Mesenchymal stem cell (in vitro differentiated cells and primary cell): ENCODE results near the gene OR2AG2. TPM values are rescaled to one million over a fixed set of nuclear protein-coding genes. Genes with fewer than 3 reads are reported as not detected.

Experiments used
- DNase-seq: peaks from one replicate; pipeline ENCODE4 v3.0.0-alpha.2; 2013
- H2AFZ ChIP-seq: one replicate; pipeline ENCODE4 v1.6.1; 2013; ENCODE audit warnings: low read depth, mild to moderate bottlenecking, control low read depth, inconsistent platforms, low read length, moderate library complexity
- H2AK5ac ChIP-seq: 2 replicates; pipeline ENCODE4 v1.6.1; 2013; ENCODE audit warnings: low read length, moderate library complexity, mild to moderate bottlenecking, inconsistent platforms; ENCODE audit not compliant: severe bottlenecking
- H2BK120ac ChIP-seq: one replicate; pipeline ENCODE4 v1.6.1; 2013; ENCODE audit warnings: low read depth, mild to moderate bottlenecking, inconsistent platforms, low read length, moderate library complexity
- H2BK12ac ChIP-seq, 2 experiments: one replicate each; pipeline ENCODE4 v1.6.1; 2013; ENCODE audit warnings: inconsistent platforms in 2 of 2, low read length in 2 of 2, mild to moderate bottlenecking in 2 of 2, moderate library complexity in 2 of 2, control low read depth in 1 of 2
- H2BK15ac ChIP-seq: one replicate; pipeline ENCODE4 v1.6.1; 2013; ENCODE audit warnings: mild to moderate bottlenecking, low read depth, inconsistent platforms; ENCODE audit not compliant: poor library complexity, severe bottlenecking
- H2BK5ac ChIP-seq: 2 replicates; pipeline ENCODE4 v1.6.1; 2013; ENCODE audit warnings: low read depth, mild to moderate bottlenecking, low read length, control low read depth, inconsistent platforms; ENCODE audit not compliant: poor library complexity, severe bottlenecking
- H3K14ac ChIP-seq, 2 experiments: one replicate each; pipeline ENCODE4 v1.6.1; 2013; ENCODE audit warnings: inconsistent platforms in 2 of 2, low read length in 2 of 2, control low read depth in 1 of 2, mild to moderate bottlenecking in 1 of 2, moderate library complexity in 1 of 2
- H3K18ac ChIP-seq, 2 experiments: one replicate each; pipeline ENCODE4 v1.6.1; 2013; ENCODE audit warnings: inconsistent platforms in 2 of 2, low read length in 2 of 2, control low read depth in 1 of 2, low read depth in 1 of 2, mild to moderate bottlenecking in 1 of 2
- H3K23ac ChIP-seq, 2 experiments: one replicate each; pipeline ENCODE4 v1.6.1; 2013; ENCODE audit warnings: inconsistent platforms in 2 of 2, low read length in 2 of 2, mild to moderate bottlenecking in 2 of 2, moderate library complexity in 2 of 2, control low read depth in 1 of 2
- H3K27ac ChIP-seq: 2 replicates; pipeline ENCODE4 v1.5.1; 2013; ENCODE audit warnings: mild to moderate bottlenecking, moderate library complexity, low read length, control low read depth, inconsistent platforms; ENCODE audit not compliant: poor library complexity, severe bottlenecking
- H3K27me3 ChIP-seq, 2 experiments: 2 replicates each; pipeline versions ENCODE4 v1.6.1 to v1.7.0; 2013; ENCODE audit warnings: low read length in 2 of 2, mild to moderate bottlenecking in 2 of 2, moderate library complexity in 2 of 2, control low read depth in 1 of 2, inconsistent platforms in 1 of 2; ENCODE audit not compliant: control insufficient read depth in 1 of 2, insufficient read depth in 1 of 2
- H3K36me3 ChIP-seq, 2 experiments: 2 replicates each; pipeline versions ENCODE4 v1.6.1 to v1.7.0; 2013; ENCODE audit warnings: low read length in 2 of 2, control low read depth in 1 of 2, inconsistent platforms in 1 of 2, low read depth in 1 of 2, mild to moderate bottlenecking in 1 of 2; ENCODE audit not compliant: insufficient read depth in 2 of 2, control insufficient read depth in 1 of 2
- H3K4ac ChIP-seq, 2 experiments: one replicate each; pipeline ENCODE4 v1.6.1; 2013; ENCODE audit warnings: inconsistent platforms in 2 of 2, low read length in 2 of 2, mild to moderate bottlenecking in 2 of 2, moderate library complexity in 2 of 2, control low read depth in 1 of 2, low read depth in 1 of 2
- H3K4me1 ChIP-seq: 2 replicates; pipeline ENCODE4 v1.6.1; 2013; ENCODE audit warnings: low read depth, low read length, control low read depth; ENCODE audit not compliant: control insufficient read depth, insufficient read depth
- H3K4me2 ChIP-seq: 2 replicates; pipeline ENCODE4 v1.6.1; 2013; ENCODE audit warnings: low read length, mild to moderate bottlenecking, inconsistent platforms; ENCODE audit not compliant: poor library complexity, severe bottlenecking
- H3K4me3 ChIP-seq, 2 experiments: 2 replicates each; pipeline versions ENCODE4 v1.5.1 to v1.7.0; 2013; ENCODE audit warnings: low read length in 2 of 2, mild to moderate bottlenecking in 2 of 2, control low read depth in 1 of 2, low read depth in 1 of 2; ENCODE audit not compliant: insufficient read depth in 1 of 2
- H3K79me1 ChIP-seq: replicated peaks from 2 replicates; pipeline ENCODE4 v1.6.1; 2013; ENCODE audit warnings: mild to moderate bottlenecking, control low read depth, low read length, inconsistent platforms; ENCODE audit not compliant: poor library complexity, severe bottlenecking
- H3K9ac ChIP-seq: 2 replicates; pipeline ENCODE4 v1.7.0; 2013; ENCODE audit warnings: mild to moderate bottlenecking, low read length, moderate library complexity
- H3K9me3 ChIP-seq: 2 replicates; pipeline ENCODE4 v1.7.0; 2013; ENCODE audit warnings: mild to moderate bottlenecking, low read length; ENCODE audit not compliant: control insufficient read depth
- H4K8ac ChIP-seq: one replicate; pipeline ENCODE4 v1.6.1; 2013; ENCODE audit warnings: inconsistent platforms, mild to moderate bottlenecking, low read length, moderate library complexity
- H4K91ac ChIP-seq: one replicate; pipeline ENCODE4 v1.6.1; 2013; ENCODE audit warnings: mild to moderate bottlenecking, low read length, inconsistent platforms
- WGBS: methylation state at CpG from one replicate; pipeline ENCODE4 v1.1.7; 2013; ENCODE audit warnings: mixed read lengths; 5-methylcytosine and 5-hydroxymethylcytosine counted together
- polyA plus RNA-seq, 2 experiments: library from polyadenylated mRNA; stranded (reverse); fragments of 200-250 nt; gene quantifications; one replicate each; pipeline ENCODE4 v1.2.3, GENCODE V29; 2013

OR2AG2 gene, protein sequence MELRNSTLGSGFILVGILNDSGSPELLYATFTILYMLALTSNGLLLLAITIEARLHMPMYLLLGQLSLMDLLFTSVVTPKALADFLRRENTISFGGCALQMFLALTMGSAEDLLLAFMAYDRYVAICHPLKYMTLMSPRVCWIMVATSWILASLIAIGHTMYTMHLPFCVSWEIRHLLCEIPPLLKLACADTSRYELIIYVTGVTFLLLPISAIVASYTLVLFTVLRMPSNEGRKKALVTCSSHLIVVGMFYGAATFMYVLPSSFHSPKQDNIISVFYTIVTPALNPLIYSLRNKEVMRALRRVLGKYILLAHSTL
- 0.11 TPM for polyA plus RNA-seq (2013, experiment 1 of 2)
- 0.03 TPM for polyA plus RNA-seq (2013, experiment 2 of 2)

- H2BK120ac ChIP-seq, result no peak within 1 kb of the TSS
- H3K36me3 ChIP-seq, result no peaks in the 10 kb centered on the region
- H3K27me3 ChIP-seq, result peaks cover 0 to 3% of the 10 kb centered on the region in 2 experiments
- H3K4me2 ChIP-seq, result no peak within 1 kb of the TSS
- H2AK5ac ChIP-seq, result no peak within 1 kb of the TSS
- no peak within 1 kb of the TSS for H2AFZ ChIP-seq
- H4K91ac ChIP-seq, result no peak within 1 kb of the TSS
- DNase-seq, result no peak
- no peaks in the 10 kb centered on the region for H3K79me1 ChIP-seq
- H2BK5ac ChIP-seq, result no peak within 1 kb of the TSS
- H3K4ac ChIP-seq, result no peak within 1 kb of the TSS
- no peak within 1 kb of the TSS for H3K18ac ChIP-seq
- WGBS, result 93% methylated on average over 2 of the region's 4 CpGs
- no peak within 1 kb of the TSS for H3K9ac ChIP-seq
- H2BK15ac ChIP-seq, result no peak within 1 kb of the TSS
- H3K9me3 ChIP-seq, result no peaks in the 10 kb centered on the region
- no peak within 1 kb of the TSS for H3K4me3 ChIP-seq
- H3K27ac ChIP-seq, result no peak within 1 kb of the TSS
- no peak within 1 kb of the TSS for H3K14ac ChIP-seq
- H3K23ac ChIP-seq, result no peak within 1 kb of the TSS
- no peaks in the 10 kb centered on the region for H3K4me1 ChIP-seq
- H2BK12ac ChIP-seq, result no peak within 1 kb of the TSS
- no peak within 1 kb of the TSS for H4K8ac ChIP-seq
Measured at GRCh38 chr11:6771926-6772893, at the start of gene OR2AG2. Gene OR2AG2, minus strand, starts transcription at chr11:6771976. Its CDS starts 3,019 bp downstream, at chr11:6768957.

DNA sequence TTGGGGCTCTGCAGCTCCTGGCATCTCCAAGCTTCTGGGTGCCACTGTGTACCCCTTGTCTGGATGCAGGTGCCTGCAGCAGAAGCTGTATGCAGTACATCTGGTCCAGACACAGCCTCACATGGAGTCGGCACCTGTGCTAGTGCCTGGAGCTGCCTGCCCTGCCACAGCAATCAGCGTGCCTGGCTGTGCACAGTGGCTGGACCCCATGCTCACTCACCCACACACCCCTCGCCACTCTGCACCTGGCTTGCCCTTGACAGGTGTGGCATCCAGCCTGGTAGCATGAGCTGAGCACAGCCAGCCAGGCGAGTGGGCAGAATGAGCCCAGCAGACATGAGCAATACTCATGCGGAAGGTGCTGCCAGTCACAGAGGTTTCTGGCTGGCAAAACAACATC lies 47.2 kb upstream of the OR2AG2 start:
- no peak overlapping the region for H4K91ac ChIP-seq
- no peak overlapping the region for H3K18ac ChIP-seq
- H3K36me3 ChIP-seq, result no peaks in the 10 kb centered on the region
- no peak overlapping the region for H2BK12ac ChIP-seq
- no peak overlapping the region for H3K4me2 ChIP-seq
- no peak overlapping the region for H3K4ac ChIP-seq
- no peak overlapping the region for H2AFZ ChIP-seq
- no peaks in the 10 kb centered on the region for H3K27me3 ChIP-seq
- WGBS, result 81% methylated on average over 5 of the region's 5 CpGs
- no peaks in the 10 kb centered on the region for H3K4me1 ChIP-seq
- H4K8ac ChIP-seq, result no peak overlapping the region
- no peak overlapping the region for H2BK5ac ChIP-seq
- no peaks in the 10 kb centered on the region for H3K79me1 ChIP-seq
- H2AK5ac ChIP-seq, result no peak overlapping the region
- H2BK120ac ChIP-seq, result no peak overlapping the region
- DNase-seq, result no peak
- peaks cover 5% of the 10 kb centered on the region for H3K9me3 ChIP-seq
- no peak overlapping the region for H3K27ac ChIP-seq
- no peak overlapping the region for H2BK15ac ChIP-seq
- no peak overlapping the region for H3K23ac ChIP-seq
- no peak overlapping the region for H3K9ac ChIP-seq
- no peak overlapping the region for H3K14ac ChIP-seq
- H3K4me3 ChIP-seq, result no peak overlapping the region

DNA sequence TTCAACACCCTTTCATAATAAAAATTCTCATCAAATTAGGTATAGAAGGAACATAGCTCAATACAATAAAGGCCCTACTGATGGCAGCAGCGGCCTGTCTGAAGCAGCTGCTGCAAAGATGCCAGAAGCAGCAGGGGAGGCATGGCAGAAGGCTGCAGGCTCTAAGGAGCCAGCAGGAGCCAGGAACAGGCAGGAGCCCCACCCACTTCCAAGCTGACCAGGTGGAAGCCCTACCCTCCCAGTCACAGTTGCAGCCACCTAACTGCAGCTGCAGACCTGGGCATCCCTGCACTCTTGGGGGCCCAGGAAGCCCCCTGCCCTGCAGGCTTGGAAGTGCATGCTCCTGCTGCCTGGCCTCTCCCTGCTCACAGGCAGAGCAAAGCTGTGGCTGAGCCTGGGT lies 45.9 kb upstream of the OR2AG2 start:
- no peak overlapping the region for H2BK15ac ChIP-seq
- no peak overlapping the region for H3K27ac ChIP-seq
- H3K18ac ChIP-seq, result no peak overlapping the region
- no peak overlapping the region for H3K4me2 ChIP-seq
- H3K23ac ChIP-seq, result no peak overlapping the region
- H2AK5ac ChIP-seq, result no peak overlapping the region
- no peak overlapping the region for H3K9ac ChIP-seq
- no peaks in the 10 kb centered on the region for H3K79me1 ChIP-seq
- no peak overlapping the region for H4K91ac ChIP-seq
- H3K4ac ChIP-seq, result no peak overlapping the region
- H2BK5ac ChIP-seq, result no peak overlapping the region
- no peaks in the 10 kb centered on the region for H3K36me3 ChIP-seq
- H3K14ac ChIP-seq, result peak overlapping the region in 1 of 2 experiments; percentile 7
- H3K9me3 ChIP-seq, result peaks cover 5% of the 10 kb centered on the region
- H2AFZ ChIP-seq, result no peak overlapping the region
- no peak overlapping the region for H2BK12ac ChIP-seq
- H3K4me3 ChIP-seq, result no peak overlapping the region
- H4K8ac ChIP-seq, result no peak overlapping the region
- no peak for DNase-seq
- WGBS, result 14% methylated on average over 1 of the region's 1 CpG
- peaks cover 5% of the 10 kb centered on the region for H3K4me1 ChIP-seq
- no peak overlapping the region for H2BK120ac ChIP-seq
- H3K27me3 ChIP-seq, result peaks cover 0 to 8% of the 10 kb centered on the region in 2 experiments

GRCh38 chr11:6813656-6814055 lies 41.9 kb upstream of the OR2AG2 start:
- Histone ChIP-seq H3K9me3 (no peaks in the 10 kb centered on the region), H3K36me3 (no peaks in the 10 kb centered on the region), H4K8ac (no peak overlapping the region), H3K4me1 (peaks cover 5% of the 10 kb centered on the region), H3K4me3 (no peak overlapping the region), H2AK5ac (no peak overlapping the region), H3K9ac (no peak overlapping the region), H3K27ac (no peak overlapping the region), H2BK5ac (no peak overlapping the region), H2BK15ac (no peak overlapping the region), H3K4me2 (no peak overlapping the region), H2BK12ac (no peak overlapping the region), H3K23ac (no peak overlapping the region), H3K27me3 (peaks cover 0 to 10% of the 10 kb centered on the region in 2 experiments), H2BK120ac (no peak overlapping the region), H2AFZ (no peak overlapping the region), H3K14ac (no peak overlapping the region), H4K91ac (no peak overlapping the region), H3K4ac (no peak overlapping the region), H3K18ac (no peak overlapping the region), H3K79me1 (no peaks in the 10 kb centered on the region)
- 55% methylated on average over 2 of the region's 2 CpGs for WGBS
- no peak for DNase-seq
